ENCODE results near the gene TRABD2B.

DNA sequence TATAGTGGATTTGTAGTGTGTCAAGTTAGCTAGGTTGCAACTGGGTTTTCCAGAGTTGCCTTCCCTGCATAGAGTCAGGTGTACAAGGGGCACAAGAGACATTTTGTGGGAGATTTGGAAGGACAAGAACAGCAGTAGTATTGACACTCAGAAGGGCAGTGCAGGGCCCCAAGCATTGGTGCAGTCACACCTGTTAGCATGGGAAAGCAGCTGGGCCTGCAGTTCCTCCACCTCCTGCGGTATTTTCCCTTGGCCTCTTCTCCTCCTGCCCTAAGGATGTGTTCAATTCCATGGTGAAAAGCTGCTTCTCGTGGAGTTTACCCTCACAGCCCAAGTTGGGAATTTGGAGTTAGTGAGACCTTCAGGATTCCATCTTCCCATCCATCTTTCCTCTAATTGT lies 47.1 kb upstream of the TRABD2B start:
- TF ChIP-seq, protein P1, sequence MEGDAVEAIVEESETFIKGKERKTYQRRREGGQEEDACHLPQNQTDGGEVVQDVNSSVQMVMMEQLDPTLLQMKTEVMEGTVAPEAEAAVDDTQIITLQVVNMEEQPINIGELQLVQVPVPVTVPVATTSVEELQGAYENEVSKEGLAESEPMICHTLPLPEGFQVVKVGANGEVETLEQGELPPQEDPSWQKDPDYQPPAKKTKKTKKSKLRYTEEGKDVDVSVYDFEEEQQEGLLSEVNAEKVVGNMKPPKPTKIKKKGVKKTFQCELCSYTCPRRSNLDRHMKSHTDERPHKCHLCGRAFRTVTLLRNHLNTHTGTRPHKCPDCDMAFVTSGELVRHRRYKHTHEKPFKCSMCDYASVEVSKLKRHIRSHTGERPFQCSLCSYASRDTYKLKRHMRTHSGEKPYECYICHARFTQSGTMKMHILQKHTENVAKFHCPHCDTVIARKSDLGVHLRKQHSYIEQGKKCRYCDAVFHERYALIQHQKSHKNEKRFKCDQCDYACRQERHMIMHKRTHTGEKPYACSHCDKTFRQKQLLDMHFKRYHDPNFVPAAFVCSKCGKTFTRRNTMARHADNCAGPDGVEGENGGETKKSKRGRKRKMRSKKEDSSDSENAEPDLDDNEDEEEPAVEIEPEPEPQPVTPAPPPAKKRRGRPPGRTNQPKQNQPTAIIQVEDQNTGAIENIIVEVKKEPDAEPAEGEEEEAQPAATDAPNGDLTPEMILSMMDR (conservative IDR thresholded peaks at IDR 0.05; ENCODE audit: low read depth in 2 of 2): no peak
- TF ChIP-seq EZH2phosphoT487 (IDR thresholded peaks at IDR 0.05; ENCODE audit: unreplicated experiment) (no peak), JUNB (IDR thresholded peaks at IDR 0.05; ENCODE audit: unreplicated experiment) (no peak)
